Ishikawa (cell line): ENCODE data around the gene RIMBP2.

Experiments used
- CEBPB ChIP-seq: IDR thresholded peaks from 2 replicates; pipeline ENCODE4 v1.6.1; 2012
- CREB1 ChIP-seq: IDR thresholded peaks from 2 replicates; pipeline ENCODE4 v1.6.1; 2012; ENCODE audit warnings: low read depth
- EGR1 ChIP-seq: IDR thresholded peaks from 2 replicates; pipeline ENCODE4 v1.6.1; 2012
- EP300 ChIP-seq: IDR thresholded peaks from 2 replicates; pipeline ENCODE4 v1.6.1; 2012; ENCODE audit warnings: borderline replicate concordance
- FOXM1 ChIP-seq: IDR thresholded peaks from 2 replicates; pipeline ENCODE4 v1.6.1; 2012; ENCODE audit warnings: low read depth, borderline replicate concordance
- MAX ChIP-seq: IDR thresholded peaks from 2 replicates; pipeline ENCODE4 v1.6.1; 2012
- NFIC ChIP-seq: IDR thresholded peaks from 2 replicates; pipeline ENCODE4 v1.6.1; 2012
- RAD21 ChIP-seq: IDR thresholded peaks from 2 replicates; pipeline ENCODE4 v1.6.1; 2012; ENCODE audit warnings: low read depth
- REST ChIP-seq: IDR thresholded peaks from 2 replicates; pipeline ENCODE4 v1.6.1; 2012; ENCODE audit warnings: low read depth, mild to moderate bottlenecking
- TAF1 ChIP-seq: IDR thresholded peaks from 2 replicates; pipeline ENCODE4 v1.6.1; 2012; ENCODE audit warnings: low read depth, mild to moderate bottlenecking
- TCF12 ChIP-seq: IDR thresholded peaks from 2 replicates; pipeline ENCODE4 v1.6.1; 2012; ENCODE audit warnings: low read depth
- TEAD4 ChIP-seq: IDR thresholded peaks from 2 replicates; pipeline ENCODE4 v1.6.1; 2012
- USF1 ChIP-seq: IDR thresholded peaks from 2 replicates; pipeline ENCODE4 v1.6.1; 2012
- YY1 ChIP-seq: IDR thresholded peaks from 2 replicates; pipeline ENCODE4 v1.6.1; 2012; ENCODE audit warnings: low read depth
- ZBTB7A ChIP-seq: IDR thresholded peaks from 2 replicates; pipeline ENCODE4 v1.6.1; 2012; ENCODE audit warnings: low read depth

RIMBP2 gene

GRCh38 chr12:130497991-130498390 is 218.1 kb downstream of the RIMBP2 start:
- TF ChIP-seq TAF1 (no peak), RAD21 (no peak), CREB1 (no peak), MAX (no peak), EP300 (no peak), TCF12 (no peak), NFIC (no peak), REST (no peak), CEBPB (no peak), ZBTB7A (no peak), YY1 (no peak), USF1 (no peak), FOXM1 (no peak), TEAD4 (no peak), EGR1 (no peak)

GRCh38 chr12:130497321-130497720 is 218.8 kb downstream of the RIMBP2 start:
- TF ChIP-seq YY1 (no peak), TCF12 (no peak), NFIC (no peak), EGR1 (no peak), RAD21 (no peak), CREB1 (no peak), REST (no peak), USF1 (no peak), CEBPB (no peak), MAX (no peak), TAF1 (no peak), FOXM1 (no peak), ZBTB7A (no peak), TEAD4 (no peak), EP300 (no peak)

- no peak for TF ChIP-seq YY1
- TF ChIP-seq FOXM1 = no peak
- no peak for TF ChIP-seq MAX
These were observed 219.5 kb downstream of the RIMBP2 start for GRCh38 chr12:130496516-130497120.

- no peak for TF ChIP-seq ZBTB7A
- no peak for TF ChIP-seq TEAD4
- TF ChIP-seq EGR1 = no peak
- no peak for TF ChIP-seq MAX
- TF ChIP-seq RAD21 = no peak
- no peak for TF ChIP-seq TCF12
- TF ChIP-seq YY1 = no peak
- TF ChIP-seq CEBPB = no peak
- TF ChIP-seq TAF1 = no peak
- TF ChIP-seq USF1 = no peak
- no peak for TF ChIP-seq NFIC
These were observed 220.9 kb downstream of the RIMBP2 start for GRCh38 chr12:130495156-130495555.

GRCh38 chr12:130494736-130495135 is 221.4 kb downstream of the RIMBP2 start:
- TF ChIP-seq YY1 = no peak

- TF ChIP-seq MAX (no peak), RAD21 (no peak), EGR1 (no peak), REST (no peak), USF1 (no peak), FOXM1 (no peak), NFIC (no peak), ZBTB7A (no peak), TAF1 (no peak), TEAD4 (no peak), CEBPB (no peak), CREB1 (no peak)
These were observed 222.1 kb downstream of the RIMBP2 start for GRCh38 chr12:130493951-130494350.
